ENCODE data around the gene CPB2. TPM values are rescaled to one million over a fixed set of nuclear protein-coding genes. Genes with fewer than 3 reads are reported as not detected.

CPB2 gene
- total RNA-seq, 2 donors from 2014 or later, result 0.85 TPM; not detected in 1

DNA sequence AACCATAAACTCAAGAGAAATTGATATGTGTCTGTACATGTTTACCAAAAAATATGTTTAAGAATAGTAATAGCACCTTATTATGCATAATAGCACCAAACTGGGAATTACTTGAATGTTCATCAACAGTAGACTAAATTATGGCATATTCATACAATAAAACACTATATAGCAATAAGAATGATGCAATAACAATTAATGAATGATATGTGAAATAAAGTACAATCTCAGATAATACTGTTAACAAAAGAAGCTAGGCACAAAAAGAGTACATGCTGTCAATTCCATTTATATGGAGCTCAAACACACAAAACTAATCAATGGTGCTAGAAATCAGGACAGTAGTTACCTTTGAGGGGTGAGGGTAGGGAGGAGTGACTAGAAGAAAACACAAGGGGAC is 88.6 kb downstream of the CPB2 start:
- Histone ChIP-seq H3K4me3 (no peak overlapping the region), H3K4me1 (replicated peaks) (no peaks in the 10 kb centered on the region), H3K27ac (no peak overlapping the region), H3K36me3 (no peaks in the 10 kb centered on the region), H3K9me3 (no peaks in the 10 kb centered on the region), H3K27me3 (replicated peaks; ENCODE audit: insufficient read depth) (no peaks in the 10 kb centered on the region)
- intact Hi-C loops (cut with DNase I), result no loop called here
- TF ChIP-seq POLR2AphosphoS5 (IDR thresholded peaks at IDR 0.05) (no peak), POLR2A (IDR thresholded peaks at IDR 0.05) (no peak)
- TF ChIP-seq, protein P1, sequence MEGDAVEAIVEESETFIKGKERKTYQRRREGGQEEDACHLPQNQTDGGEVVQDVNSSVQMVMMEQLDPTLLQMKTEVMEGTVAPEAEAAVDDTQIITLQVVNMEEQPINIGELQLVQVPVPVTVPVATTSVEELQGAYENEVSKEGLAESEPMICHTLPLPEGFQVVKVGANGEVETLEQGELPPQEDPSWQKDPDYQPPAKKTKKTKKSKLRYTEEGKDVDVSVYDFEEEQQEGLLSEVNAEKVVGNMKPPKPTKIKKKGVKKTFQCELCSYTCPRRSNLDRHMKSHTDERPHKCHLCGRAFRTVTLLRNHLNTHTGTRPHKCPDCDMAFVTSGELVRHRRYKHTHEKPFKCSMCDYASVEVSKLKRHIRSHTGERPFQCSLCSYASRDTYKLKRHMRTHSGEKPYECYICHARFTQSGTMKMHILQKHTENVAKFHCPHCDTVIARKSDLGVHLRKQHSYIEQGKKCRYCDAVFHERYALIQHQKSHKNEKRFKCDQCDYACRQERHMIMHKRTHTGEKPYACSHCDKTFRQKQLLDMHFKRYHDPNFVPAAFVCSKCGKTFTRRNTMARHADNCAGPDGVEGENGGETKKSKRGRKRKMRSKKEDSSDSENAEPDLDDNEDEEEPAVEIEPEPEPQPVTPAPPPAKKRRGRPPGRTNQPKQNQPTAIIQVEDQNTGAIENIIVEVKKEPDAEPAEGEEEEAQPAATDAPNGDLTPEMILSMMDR (IDR thresholded peaks at IDR 0.05), result no peak
- DNase-seq (ENCODE audit: low spot score), result no peak

DNA sequence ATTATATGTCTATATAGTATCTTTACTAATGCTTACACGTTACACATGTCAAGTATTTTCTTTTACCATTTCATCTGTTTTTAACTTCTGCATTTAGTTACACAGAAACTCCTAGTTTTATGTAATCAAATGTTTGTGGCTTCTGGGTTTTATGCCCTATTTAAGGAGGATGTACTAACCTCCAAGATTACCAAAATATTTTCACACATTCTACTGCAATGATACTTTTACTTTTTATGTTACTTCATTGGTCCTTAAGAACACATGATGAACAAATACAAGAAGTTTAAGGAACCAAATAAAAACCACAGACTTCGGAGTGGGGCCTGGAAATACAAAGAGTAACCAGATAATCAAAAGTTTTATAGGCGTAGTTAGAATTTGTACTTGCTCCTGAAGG is 89.5 kb downstream of the CPB2 start:
- DNase-seq (ENCODE audit: low spot score), result no peak
- Histone ChIP-seq H3K4me3 (no peak overlapping the region), H3K4me1 (replicated peaks) (no peaks in the 10 kb centered on the region), H3K9me3 (no peaks in the 10 kb centered on the region), H3K27me3 (replicated peaks; ENCODE audit: insufficient read depth) (no peaks in the 10 kb centered on the region), H3K27ac (no peak overlapping the region), H3K36me3 (no peaks in the 10 kb centered on the region)
- WGBS, result 69% methylated on average over 3 of the region's 3 CpGs
- intact Hi-C loops (cut with DNase I), result no loop called here
- no peak for TF ChIP-seq POLR2AphosphoS5 (IDR thresholded peaks at IDR 0.05)
- no peak for TF ChIP-seq POLR2A (IDR thresholded peaks at IDR 0.05)
- TF ChIP-seq, protein P1 (IDR thresholded peaks at IDR 0.05), result no peak

GRCh38 chr13:46012404-46012803 is 92.4 kb downstream of the CPB2 start:
- no peaks in the 10 kb centered on the region for H3K4me1 ChIP-seq (replicated peaks)
- intact Hi-C loops (cut with DNase I), result no loop called here
- TF ChIP-seq, protein P1 (IDR thresholded peaks at IDR 0.05), result no peak
- no peak for TF ChIP-seq POLR2AphosphoS5 (IDR thresholded peaks at IDR 0.05)
- no peak for TF ChIP-seq POLR2A (IDR thresholded peaks at IDR 0.05)
- no peaks in the 10 kb centered on the region for H3K36me3 ChIP-seq
- H3K27me3 ChIP-seq (replicated peaks; ENCODE audit: insufficient read depth), result no peaks in the 10 kb centered on the region
- no peak overlapping the region for H3K27ac ChIP-seq
- H3K4me3 ChIP-seq, result no peak overlapping the region
- H3K9me3 ChIP-seq, result no peaks in the 10 kb centered on the region
- DNase-seq (ENCODE audit: low spot score), result no peak

DNA sequence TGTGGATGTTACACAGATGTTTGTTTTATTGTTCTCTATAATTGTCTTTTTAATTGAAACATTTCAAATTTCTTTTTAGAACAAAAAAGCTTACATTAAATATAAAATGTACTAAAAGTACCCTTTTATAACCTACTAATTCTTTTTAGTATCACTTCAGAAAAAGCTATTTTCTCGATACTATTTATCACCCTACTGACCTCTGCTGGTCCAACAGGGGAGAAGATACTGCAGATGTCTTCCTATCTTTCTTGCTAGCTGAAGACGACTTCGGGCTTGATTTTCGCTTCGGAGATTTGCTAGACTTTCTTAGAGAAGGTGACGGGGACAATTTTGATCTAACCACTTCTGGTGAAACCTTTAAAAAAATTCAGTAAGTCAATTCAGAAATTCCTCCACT is 94.7 kb downstream of the CPB2 start:
- DNase-seq (ENCODE audit: low spot score), result no peak
- Histone ChIP-seq H3K27ac (no peak overlapping the region), H3K36me3 (no peaks in the 10 kb centered on the region), H3K4me3 (no peak overlapping the region), H3K27me3 (replicated peaks; ENCODE audit: insufficient read depth) (no peaks in the 10 kb centered on the region), H3K9me3 (no peaks in the 10 kb centered on the region), H3K4me1 (replicated peaks) (no peaks in the 10 kb centered on the region)
- TF ChIP-seq POLR2AphosphoS5 (IDR thresholded peaks at IDR 0.05) (no peak), POLR2A (IDR thresholded peaks at IDR 0.05) (no peak)
- TF ChIP-seq, protein P1 (IDR thresholded peaks at IDR 0.05), result no peak
- intact Hi-C loops (cut with DNase I), result no loop called here
- WGBS, result 77% methylated on average over 6 of the region's 6 CpGs

GRCh38 chr13:46008631-46009030 is 96.2 kb downstream of the CPB2 start:
- H3K36me3 ChIP-seq, result no peaks in the 10 kb centered on the region
- H3K27ac ChIP-seq, result no peak overlapping the region
- no peak overlapping the region for H3K4me3 ChIP-seq
- H3K4me1 ChIP-seq (replicated peaks), result no peaks in the 10 kb centered on the region
- no peak for TF ChIP-seq POLR2A (IDR thresholded peaks at IDR 0.05)
- no peak for TF ChIP-seq POLR2AphosphoS5 (IDR thresholded peaks at IDR 0.05)
- TF ChIP-seq, protein P1 (IDR thresholded peaks at IDR 0.05), result no peak
- H3K9me3 ChIP-seq, result no peaks in the 10 kb centered on the region
- H3K27me3 ChIP-seq (replicated peaks; ENCODE audit: insufficient read depth), result no peaks in the 10 kb centered on the region
- intact Hi-C loops (cut with DNase I), result no loop called here
- DNase-seq (ENCODE audit: low spot score), result no peak
- 51% methylated on average over 2 of the region's 2 CpGs for WGBS

All from prostate gland (tissue), 2 donors.